HG03520 (cell line): ENCODE data around the gene ERBB3.

ENCODE experiments used
- ATAC-seq: cut with Tn5 transposase; IDR thresholded peaks from one replicate; pipeline ENCODE4 v1.9.1; 2021; ENCODE audit warnings: mild to moderate bottlenecking, moderate library complexity; ENCODE audit not compliant: unreplicated experiment

The ERBB3 gene

GRCh38 chr12:56129942-56130495 is 50.1 kb downstream of the ERBB3 start:
- no peak for ATAC-seq

- no peak for ATAC-seq
These were observed 50.9 kb downstream of the ERBB3 start for GRCh38 chr12:56130876-56131275.

- ATAC-seq: no peak
These were observed 54.9 kb downstream of the ERBB3 start for GRCh38 chr12:56134897-56135296.

GRCh38 chr12:56137853-56138571 is 58.0 kb downstream of the ERBB3 start:
- no peak for ATAC-seq

GRCh38 chr12:56141946-56142784 is 62.2 kb downstream of the ERBB3 start:
- no peak for ATAC-seq

GRCh38 chr12:56143217-56143616 is 63.3 kb downstream of the ERBB3 start:
- no peak for ATAC-seq

GRCh38 chr12:56143870-56144269 is 63.9 kb downstream of the ERBB3 start:
- no peak for ATAC-seq

- ATAC-seq: no peak
These were observed 65.3 kb downstream of the ERBB3 start for GRCh38 chr12:56145217-56145616.

- ATAC-seq: no peak
These were observed 66.8 kb downstream of the ERBB3 start for GRCh38 chr12:56146492-56147460.

GRCh38 chr12:56150563-56150962 is 70.6 kb downstream of the ERBB3 start:
- no peak for ATAC-seq

- ATAC-seq: peak; percentile 46
These were observed 71.7 kb downstream of the ERBB3 start for GRCh38 chr12:56151672-56152131.

- peak; percentile 74 for ATAC-seq
These were observed 72.3 kb downstream of the ERBB3 start, which contains the start of gene MYL6B for GRCh38 chr12:56152132-56152755. MYL6B (plus strand) TSS chr12:56152587; CDS start chr12:56153919, 1,332 bp downstream.
